Kidney (tissue), 22 donors: ENCODE results near the gene APCDD1. TPM values are rescaled to one million over a fixed set of nuclear protein-coding genes. Genes with fewer than 3 reads are reported as not detected.

Experiments
- DNase-seq, 5 donors: peaks; one replicate each; pipeline ENCODE4 v3.0.0-alpha.2; 2013 to 2020
- FAIRE-seq: peaks from 2 replicates; lab custom pipeline; 2012; peaks lifted over from hg19 to GRCh38; lab: Jason Lieb, UNC
- H3K27ac ChIP-seq, 2 donors: one replicate each; pipeline ENCODE4 v1.7.0; 2013; ENCODE audit warnings: low read depth in 2 of 2, low read length in 2 of 2, inconsistent platforms in 1 of 2
- H3K27me3 ChIP-seq: one replicate; pipeline ENCODE4 v1.7.1; 2013; ENCODE audit warnings: low read length, inconsistent platforms; ENCODE audit not compliant: control insufficient read depth, insufficient read depth
- H3K36me3 ChIP-seq, 3 donors: one replicate each; pipeline versions ENCODE4 v1.7.0 to v1.7.1; 2013; ENCODE audit warnings: low read length in 3 of 3, control low read depth in 1 of 3, inconsistent platforms in 1 of 3; ENCODE audit not compliant: insufficient read depth in 3 of 3, control insufficient read depth in 2 of 3
- H3K4me1 ChIP-seq, 3 donors: one replicate each; pipeline versions ENCODE4 v1.7.0 to v1.7.1; 2013; ENCODE audit warnings: low read length in 3 of 3, inconsistent platforms in 1 of 3, low read depth in 1 of 3; ENCODE audit not compliant: control insufficient read depth in 2 of 3, insufficient read depth in 2 of 3
- H3K4me3 ChIP-seq, 3 donors: one replicate each; pipeline versions ENCODE4 v1.7.0 to v1.8.1; 2013; ENCODE audit warnings: low read length in 3 of 3, control low read depth in 1 of 3, inconsistent platforms in 1 of 3
- H3K9ac ChIP-seq, 3 donors: one replicate each; pipeline versions ENCODE4 v1.7.0 to v1.7.1; 2013; ENCODE audit warnings: low read length in 3 of 3, control low read depth in 1 of 3, inconsistent platforms in 1 of 3
- H3K9me3 ChIP-seq, 3 donors: one replicate each; pipeline versions ENCODE4 v1.7.0 to v1.7.1; 2013; ENCODE audit warnings: low read length in 3 of 3, control low read depth in 1 of 3, inconsistent platforms in 1 of 3; ENCODE audit not compliant: control insufficient read depth in 2 of 3, insufficient read depth in 1 of 3
- intact Hi-C: fragments of 100-400 bp; cut with DNase I; formaldehyde crosslinking; loops from one replicate; pipeline ENCODE4 v1.11.1; 2022
- long read RNA-seq, 10 donors: library from polyadenylated mRNA in 1 of 10; unstranded in 1 of 10; transcript quantifications; one replicate each; pipeline ENCODE4 v2.0.0 and lab custom pipeline, GENCODE V29; 2021 to 2026
- polyA plus RNA-seq: library from polyadenylated mRNA; stranded (reverse); fragments of 350-450 nt; fragmentation: Illumina TruSeq; extraction: RNeasy Lipid Tissue Mini Kit (QIAGEN cat#74804); gene quantifications from one replicate; pipeline ENCODE4 v1.2.3, GENCODE V29; 2014; ENCODE audit warnings: low read depth, low replicate concordance; ENCODE audit not compliant: insufficient read depth
- total RNA-seq: library from RNA; stranded (reverse); fragmentation: NEBNext Ultra II Directional; extraction: Animal tissue kit (Norgen Biotek cat#: 25700); gene quantifications from one replicate; pipeline ENCODE4 v1.2.1, GENCODE V29; 2021
- TF ChIP-seq, protein P1 (sequence below): IDR thresholded peaks from 3 replicates; pipeline ENCODE4 v1.5.1; 2012; ENCODE audit warnings: mild to moderate bottlenecking, moderate library complexity, borderline replicate concordance; ENCODE audit not compliant: insufficient read depth; ENCODE audit errors: extremely low read depth
- donor health status: control.
- donor health status: control.
- donor health status: control.
- donor health status: control.
- donor health status: control.
- donor health status: DM: yes; HTN: yes; CAD: no.
- donor health status: Normal renal cell carcinoma (clear cell type).

Gene APCDD1
- total RNA-seq (22.9 TPM), polyA plus RNA-seq (2.8 TPM)
- long read RNA-seq, donor 1, transcript APCDD1-201 (5 exons, 3,809 nt), result major isoform, 5 of 14 reads
- long read RNA-seq, donor 1, partial matches to known transcripts, result 9 of 14 reads
- long read RNA-seq, donor 1, other reads (novel, unspliced or antisense), result 0 of 14 reads
- long read RNA-seq, donor 2, transcript APCDD1-201 (5 exons, 3,809 nt), result major isoform, 19 of 19 reads
- long read RNA-seq, donor 2, partial matches to known transcripts, result 0 of 19 reads
- long read RNA-seq, donor 2, other reads (novel, unspliced or antisense), result 0 of 19 reads
- long read RNA-seq, donor 3, transcript APCDD1-201 (5 exons, 3,809 nt), result major isoform, 16 of 16 reads
- long read RNA-seq, donor 3, partial matches to known transcripts, result 0 of 16 reads
- long read RNA-seq, donor 3, other reads (novel, unspliced or antisense), result 0 of 16 reads
- long read RNA-seq, donor 4, transcript APCDD1-201 (5 exons, 3,809 nt), result major isoform, 19 of 19 reads
- long read RNA-seq, donor 4, partial matches to known transcripts, result 0 of 19 reads
- long read RNA-seq, donor 4, other reads (novel, unspliced or antisense), result 0 of 19 reads
- long read RNA-seq, donor 5, partial matches to known transcripts, result 0 of 2 reads
- long read RNA-seq, donor 5, other reads (novel, unspliced or antisense), result 0 of 2 reads
- long read RNA-seq, donor 6, partial matches to known transcripts, result 0 of 2 reads
- long read RNA-seq, donor 6, other reads (novel, unspliced or antisense), result 0 of 2 reads
- long read RNA-seq, donor 7, transcript APCDD1-201 (5 exons, 3,809 nt), result major isoform, 17 of 31 reads
- long read RNA-seq, donor 7, partial matches to known transcripts, result 7 of 31 reads
- long read RNA-seq, donor 7, other reads (novel, unspliced or antisense), result 7 of 31 reads
- long read RNA-seq, donor 8, transcript APCDD1-201 (5 exons, 3,809 nt), result major isoform, 18 of 74 reads
- long read RNA-seq, donor 8, partial matches to known transcripts, result 53 of 74 reads
- long read RNA-seq, donor 8, other reads (novel, unspliced or antisense), result 0 of 74 reads
- long read RNA-seq, donor 9, transcript APCDD1-201 (5 exons, 3,809 nt), result major isoform, 9 of 24 reads
- long read RNA-seq, donor 9, partial matches to known transcripts, result 15 of 24 reads
- long read RNA-seq, donor 9, other reads (novel, unspliced or antisense), result 0 of 24 reads
- long read RNA-seq, donor 10, transcript APCDD1-201 (5 exons, 3,809 nt), result major isoform, 18 of 30 reads
- long read RNA-seq, donor 10, partial matches to known transcripts, result 12 of 30 reads
- long read RNA-seq, donor 10, other reads (novel, unspliced or antisense), result 0 of 30 reads

DNA sequence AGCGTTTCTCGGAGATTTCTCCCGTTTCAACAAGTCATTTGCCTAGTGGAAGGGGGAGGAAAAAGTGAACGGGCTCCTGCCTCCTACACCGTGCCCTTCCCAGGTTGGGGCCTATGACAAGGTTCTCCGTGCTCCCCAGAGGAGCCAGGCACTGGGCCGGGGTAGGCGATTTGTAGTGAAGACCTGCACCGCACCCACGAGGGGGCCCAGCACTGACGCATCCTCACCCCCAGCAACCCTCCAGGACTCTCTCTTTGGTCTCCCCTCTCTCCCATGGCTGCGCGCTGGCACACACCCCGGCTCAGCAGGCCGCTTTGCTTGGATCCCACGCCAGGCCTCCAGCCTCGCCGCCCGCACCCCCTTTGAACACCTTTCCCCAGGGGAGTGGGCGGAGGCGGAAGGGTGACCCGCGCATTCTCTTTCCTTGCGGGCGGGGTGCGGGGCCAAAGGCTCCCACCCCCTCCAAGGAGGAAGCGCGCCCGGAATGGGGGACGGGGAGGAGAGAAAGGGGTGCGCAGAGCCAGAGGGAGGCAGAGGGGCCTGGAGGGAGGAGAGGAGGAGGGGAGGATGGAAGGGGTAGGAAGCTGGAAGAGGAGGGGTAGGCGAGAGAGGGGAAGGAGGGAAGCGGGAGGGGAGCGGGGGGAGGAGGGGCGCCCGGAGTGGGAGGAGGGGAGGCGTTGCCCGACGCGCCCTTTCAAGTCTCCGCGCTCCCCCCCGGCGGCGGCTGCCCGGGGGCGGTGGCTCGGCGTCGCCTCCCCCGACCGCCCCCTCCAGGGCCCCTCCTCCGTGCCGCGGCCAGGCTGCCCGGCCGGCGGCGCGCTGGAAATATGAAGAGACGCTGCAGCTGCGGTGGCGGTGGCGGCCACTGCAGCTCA lies at the start of gene APCDD1:
Gene APCDD1 (plus strand): TSS at position 830 of the 875 bp plus-strand sequence. CDS start 347 bp downstream, outside the sequence.
- Histone ChIP-seq H3K4me3 (peak within 1 kb of the TSS; percentile 53 to 83 (median 60)), H3K4me1 (peaks cover 0 to 13% (median 7%) of the 10 kb centered on the region in 3 donors), H3K27ac (peak within 1 kb of the TSS; percentile 47 to 61), H3K9me3 (no peaks in the 10 kb centered on the region), H3K9ac (peak within 1 kb of the TSS; percentile 21 to 77 (median 31)), H3K27me3 (no peaks in the 10 kb centered on the region), H3K36me3 (no peaks in the 10 kb centered on the region)
- DNase-seq (peak; percentile 87 to 95 (median 94)), FAIRE-seq (no peak)
- intact Hi-C loops, result no loop called here
- TF ChIP-seq, protein P1, sequence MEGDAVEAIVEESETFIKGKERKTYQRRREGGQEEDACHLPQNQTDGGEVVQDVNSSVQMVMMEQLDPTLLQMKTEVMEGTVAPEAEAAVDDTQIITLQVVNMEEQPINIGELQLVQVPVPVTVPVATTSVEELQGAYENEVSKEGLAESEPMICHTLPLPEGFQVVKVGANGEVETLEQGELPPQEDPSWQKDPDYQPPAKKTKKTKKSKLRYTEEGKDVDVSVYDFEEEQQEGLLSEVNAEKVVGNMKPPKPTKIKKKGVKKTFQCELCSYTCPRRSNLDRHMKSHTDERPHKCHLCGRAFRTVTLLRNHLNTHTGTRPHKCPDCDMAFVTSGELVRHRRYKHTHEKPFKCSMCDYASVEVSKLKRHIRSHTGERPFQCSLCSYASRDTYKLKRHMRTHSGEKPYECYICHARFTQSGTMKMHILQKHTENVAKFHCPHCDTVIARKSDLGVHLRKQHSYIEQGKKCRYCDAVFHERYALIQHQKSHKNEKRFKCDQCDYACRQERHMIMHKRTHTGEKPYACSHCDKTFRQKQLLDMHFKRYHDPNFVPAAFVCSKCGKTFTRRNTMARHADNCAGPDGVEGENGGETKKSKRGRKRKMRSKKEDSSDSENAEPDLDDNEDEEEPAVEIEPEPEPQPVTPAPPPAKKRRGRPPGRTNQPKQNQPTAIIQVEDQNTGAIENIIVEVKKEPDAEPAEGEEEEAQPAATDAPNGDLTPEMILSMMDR, result no peak

DNA sequence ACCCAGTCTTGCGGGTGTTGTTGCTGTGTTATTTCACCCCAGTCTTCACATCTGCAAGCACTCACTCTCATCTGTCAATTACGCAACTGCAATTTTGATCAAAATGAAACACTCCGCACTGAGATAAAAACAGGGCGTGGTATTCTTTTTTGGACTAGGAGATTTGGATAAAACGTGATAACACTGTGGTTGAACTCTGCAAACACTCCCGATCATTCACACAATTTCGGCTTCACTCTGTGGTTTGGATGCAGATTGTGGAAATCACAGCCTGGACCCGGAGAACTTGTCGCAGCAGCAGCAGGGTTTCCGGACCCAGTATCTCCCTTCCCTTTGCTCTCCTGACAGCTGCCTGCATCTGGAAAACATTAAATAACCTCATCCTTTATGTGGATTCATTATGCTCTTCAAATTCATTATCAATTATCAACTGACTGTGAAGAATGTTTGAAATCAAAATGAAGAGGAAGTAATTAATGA lies 49.4 kb upstream of the APCDD1 start:
- intact Hi-C loops, result no loop called here
- Histone ChIP-seq H3K9ac (no peak overlapping the region), H3K36me3 (no peaks in the 10 kb centered on the region), H3K27me3 (no peaks in the 10 kb centered on the region), H3K4me3 (no peak overlapping the region), H3K4me1 (no peaks in the 10 kb centered on the region), H3K27ac (no peak overlapping the region), H3K9me3 (no peaks in the 10 kb centered on the region)
- TF ChIP-seq, protein P1, result no peak
- FAIRE-seq, result no peak
- DNase-seq, result peak in 1 of 5 donors; percentile 58
